OCI-LY3 (cell line): ENCODE data around the gene MUC15.

Source experiments
- CTCF ChIP-seq: fragments of 200-600, 300-600 bp; sonication (generic); IDR thresholded peaks from 2 replicates; pipeline ENCODE4 v1.5.1; 2014; ENCODE audit warnings: antibody characterized with exemption, low read length, low read depth
- EZH2phosphoT487 ChIP-seq: fragments of 200-600 bp; shearing (Covaris generic); IDR thresholded peaks from 2 replicates; pipeline ENCODE4 v1.6.1; 2018; ENCODE audit warnings: antibody characterized with exemption, mixed run types, low read depth

GRCh38 chr11:26620282-26621045, 48.4 kb upstream of the MUC15 start:
- TF ChIP-seq CTCF, result no peak
- TF ChIP-seq EZH2phosphoT487, result no peak
